NCI-H2227 treated with DMSO at 0.1 percent for 48 hours (cell line): ENCODE measurements around the gene RBM12.

Experiments used
- DNase-seq: peaks from one replicate; lab custom pipeline; 2025; lab: John Stamatoyannopoulos, UW

RBM12 gene

GRCh38 chr20:35600176-35600992, 64.3 kb downstream of the RBM12 start:
- no peak for DNase-seq

GRCh38 chr20:35599776-35600120, 65.0 kb downstream of the RBM12 start:
- no peak for DNase-seq
